Measurements from ENCODE around the gene PIAS4.

The PIAS4 gene

GRCh38 chr19:4031420-4031819 is 23.9 kb downstream of the PIAS4 start:
- in situ Hi-C loops (cut with HindIII; ENCODE audit: low sequenced_read_pairs), result no loop called here
- H3K4me3 ChIP-seq (ENCODE audit: low read depth, low read length), result no peak overlapping the region
- no peak for TF ChIP-seq CTCF (IDR thresholded peaks at IDR 0.05; ENCODE audit: low read depth, low read length, missing control alignments)
- DNase-seq (ENCODE audit: low read depth), result no peak

- DNase-seq (ENCODE audit: low read depth), result no peak
- in situ Hi-C loops (cut with HindIII; ENCODE audit: low sequenced_read_pairs), result no loop called here
These were observed 24.9 kb downstream of the PIAS4 start for GRCh38 chr19:4032436-4032835.

GRCh38 chr19:4033028-4033956 is 25.8 kb downstream of the PIAS4 start:
- no peak for DNase-seq (ENCODE audit: low read depth)
- in situ Hi-C loops (cut with HindIII; ENCODE audit: low sequenced_read_pairs), result no loop called here
- H3K4me3 ChIP-seq (ENCODE audit: low read depth, low read length), result no peak overlapping the region
- TF ChIP-seq CTCF (IDR thresholded peaks at IDR 0.05; ENCODE audit: low read depth, low read length, missing control alignments), result no peak

More at GRCh38 chr19:4032436-4032835, 24.9 kb downstream of the PIAS4 start:
- no peak overlapping the region for H3K4me3 ChIP-seq (ENCODE audit: low read depth, low read length)
- no peak for TF ChIP-seq CTCF (IDR thresholded peaks at IDR 0.05; ENCODE audit: low read depth, low read length, missing control alignments)

- in situ Hi-C loops (cut with HindIII; ENCODE audit: low sequenced_read_pairs), result no loop called here
- no peak for TF ChIP-seq CTCF (IDR thresholded peaks at IDR 0.05; ENCODE audit: low read depth, low read length, missing control alignments)
- H3K4me3 ChIP-seq (ENCODE audit: low read depth, low read length), result no peak overlapping the region
- no peak for DNase-seq (ENCODE audit: low read depth)
These were observed 26.8 kb downstream of the PIAS4 start for GRCh38 chr19:4034048-4035017.

GRCh38 chr19:4035018-4035566 is 27.6 kb downstream of the PIAS4 start:
- in situ Hi-C loops (cut with HindIII; ENCODE audit: low sequenced_read_pairs), result no loop called here
- DNase-seq (ENCODE audit: low read depth), result no peak
- H3K4me3 ChIP-seq (ENCODE audit: low read depth, low read length), result no peak overlapping the region
- no peak for TF ChIP-seq CTCF (IDR thresholded peaks at IDR 0.05; ENCODE audit: low read depth, low read length, missing control alignments)

- no peak for DNase-seq (ENCODE audit: low read depth)
- in situ Hi-C loops (cut with HindIII; ENCODE audit: low sequenced_read_pairs), result no loop called here
These were observed 28.0 kb downstream of the PIAS4 start for GRCh38 chr19:4035582-4035981.

More at GRCh38 chr19:4035582-4035981, 28.0 kb downstream of the PIAS4 start:
- no peak for TF ChIP-seq CTCF (IDR thresholded peaks at IDR 0.05; ENCODE audit: low read depth, low read length, missing control alignments)
- H3K4me3 ChIP-seq (ENCODE audit: low read depth, low read length), result no peak overlapping the region
